ENCODE results near the gene PI4KA.

The PI4KA gene

GRCh38 chr22:20881869-20882815, 23.5 kb upstream of the PI4KA start:
- no peak for DNase-seq

- DNase-seq = no peak
These were observed 22.6 kb upstream of the PI4KA start for GRCh38 chr22:20881231-20881630.

GRCh38 chr22:20877715-20878114, 19.1 kb upstream of the PI4KA start:
- DNase-seq = no peak

- DNase-seq = no peak
These were observed 16.7 kb upstream of the PI4KA start for GRCh38 chr22:20875296-20875695.

- DNase-seq = no peak
These were observed 14.6 kb upstream of the PI4KA start for GRCh38 chr22:20873214-20873613.

DNA sequence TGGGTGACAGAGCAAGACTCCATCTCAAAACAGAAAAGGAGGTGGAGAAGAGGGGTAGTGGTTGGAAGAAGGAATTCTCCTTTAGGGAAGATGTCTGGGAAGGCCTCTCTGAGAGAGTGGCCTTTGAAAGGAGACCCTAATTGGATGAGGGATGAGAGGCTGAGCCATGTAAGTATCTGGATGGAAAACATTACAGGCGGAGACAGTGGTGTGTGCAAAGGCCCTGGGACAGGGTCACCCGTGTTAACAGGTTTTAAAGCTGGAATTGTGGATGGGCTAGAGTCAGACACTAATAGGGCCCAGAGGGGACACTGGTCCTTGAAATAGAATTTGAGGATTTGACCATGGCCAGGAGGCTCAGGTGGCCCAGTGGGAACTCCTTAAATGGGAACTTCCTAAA, 10.6 kb upstream of the PI4KA start:
- no peak for DNase-seq

DNA sequence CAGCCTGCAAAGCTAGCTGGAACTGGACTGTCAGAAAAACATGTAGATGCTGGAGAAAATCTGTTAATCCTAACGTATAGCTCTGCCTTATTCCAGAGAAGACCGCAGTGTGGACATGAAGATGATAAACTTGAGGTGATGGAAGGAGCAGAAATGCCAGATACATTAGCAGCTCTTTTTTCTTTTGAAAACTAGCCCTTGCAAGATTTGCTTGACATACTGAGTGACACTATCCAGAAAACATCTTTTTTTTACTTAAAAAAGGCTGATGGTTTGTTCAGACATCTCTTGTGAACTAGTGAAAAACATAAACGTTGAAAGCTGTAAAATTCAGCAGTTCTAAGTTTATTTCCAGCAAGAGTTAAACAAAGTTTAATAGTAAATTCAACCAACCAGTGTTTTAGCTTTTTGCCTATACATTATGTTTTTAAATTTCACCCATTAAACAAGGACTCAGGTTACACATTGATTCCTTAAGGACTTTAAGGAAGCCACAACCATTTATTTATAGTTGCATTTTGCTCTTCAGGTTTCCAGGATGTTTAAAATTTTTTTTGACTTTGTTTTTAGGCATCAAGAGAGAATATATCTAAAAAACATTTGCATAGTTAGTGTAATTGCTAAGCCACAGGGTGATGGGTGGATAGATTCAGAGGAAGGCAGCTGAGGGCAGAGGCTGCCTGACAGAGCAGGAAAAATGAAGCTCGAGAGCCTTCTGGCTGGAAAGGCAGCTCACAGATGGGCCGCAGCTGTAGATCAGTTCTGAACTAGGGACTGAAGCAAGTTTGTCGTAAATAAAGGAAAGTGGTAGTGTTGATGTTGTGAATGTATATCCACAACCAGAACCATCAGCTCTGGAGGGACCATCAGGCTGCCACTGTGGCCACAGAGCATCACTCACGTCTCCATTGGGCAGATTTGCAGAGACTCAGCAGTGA, 9.7 kb upstream of the PI4KA start:
- DNase-seq = no peak

- peak in 1 of 2 donors; percentile 33 for DNase-seq
These were observed 8.8 kb upstream of the PI4KA start for GRCh38 chr22:20867179-20868024.

- no peak for DNase-seq
These were observed 8.1 kb upstream of the PI4KA start for GRCh38 chr22:20866736-20867135.

- no peak for DNase-seq
These were observed 7.3 kb upstream of the PI4KA start for GRCh38 chr22:20865875-20866445.

- no peak for DNase-seq
These were observed 6.7 kb upstream of the PI4KA start for GRCh38 chr22:20865331-20865730.

DNA sequence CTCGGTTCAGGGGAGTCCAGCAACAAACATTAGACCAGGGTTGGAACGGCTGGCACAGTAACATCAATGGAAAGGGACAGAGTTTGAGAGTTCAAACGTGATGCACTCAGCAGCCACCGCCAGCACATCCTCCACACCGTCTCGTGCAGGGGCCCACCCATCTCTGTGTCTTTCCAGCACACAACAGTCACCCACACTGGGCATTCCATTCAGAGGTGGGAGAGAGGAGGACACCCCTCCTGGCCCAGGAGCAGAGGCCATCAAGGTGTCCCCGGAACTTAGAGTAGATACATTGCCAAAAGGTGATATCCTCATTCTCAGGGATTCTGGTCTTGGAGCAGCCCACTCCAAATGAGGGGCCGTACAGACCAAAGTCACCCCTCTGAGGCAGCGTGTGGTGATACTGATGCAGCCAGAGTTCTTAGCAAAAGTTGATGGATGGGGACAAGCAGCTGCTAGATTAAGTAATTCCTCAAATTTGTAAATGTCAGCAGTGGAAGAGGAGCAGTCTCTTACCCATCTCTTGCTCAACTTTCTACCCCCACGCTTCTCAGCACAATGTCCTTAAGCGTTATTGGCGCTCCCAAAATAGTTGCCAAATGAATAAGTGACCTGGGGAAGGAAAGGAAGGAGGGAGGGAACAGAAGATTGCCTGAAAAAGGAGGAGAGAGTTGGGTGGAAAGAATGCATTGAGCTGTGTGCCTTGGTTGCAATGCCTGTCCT, 5.7 kb upstream of the PI4KA start:
- no peak for DNase-seq

- no peak for DNase-seq
These were observed 4.8 kb upstream of the PI4KA start for GRCh38 chr22:20863366-20863765.

DNA sequence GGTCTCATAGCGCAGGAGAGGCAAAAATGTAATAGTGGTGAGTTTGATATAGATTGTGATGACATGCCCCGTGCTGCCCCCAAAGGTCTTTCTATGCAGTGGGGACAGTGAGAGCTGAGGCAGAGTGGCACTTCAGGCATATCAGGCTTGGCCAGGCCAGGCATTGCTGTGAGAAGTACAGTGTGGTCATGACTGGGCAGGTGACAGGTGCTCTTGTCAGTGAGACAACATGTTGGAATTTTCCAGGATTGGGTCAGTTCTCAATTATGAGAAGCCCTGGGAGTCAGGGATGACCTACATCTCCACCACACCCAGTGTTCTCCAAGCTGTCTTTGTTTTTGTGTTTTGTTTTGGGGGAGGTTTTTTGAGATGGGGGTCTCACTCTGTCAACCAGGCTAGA, 3.9 kb upstream of the PI4KA start:
- no peak for DNase-seq

DNA sequence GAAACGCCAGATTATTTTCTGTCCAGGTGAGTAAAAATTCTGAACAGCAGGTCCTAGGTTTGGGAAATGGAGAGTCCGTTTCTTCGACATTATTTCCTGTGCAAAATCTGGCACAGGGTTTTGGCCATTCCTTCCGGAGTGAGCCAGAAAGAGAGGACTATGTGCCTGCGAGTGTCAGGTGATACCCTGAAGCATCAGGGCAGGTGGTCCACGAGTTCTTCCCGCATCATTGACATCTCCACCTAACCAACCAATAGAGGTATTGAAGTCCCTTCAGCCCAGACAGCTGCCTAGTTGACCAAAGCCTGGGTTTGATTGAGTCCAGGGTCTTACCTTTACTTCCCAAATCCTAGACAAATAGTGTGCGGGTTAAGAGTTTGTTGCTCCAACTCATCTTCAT, 1.0 kb upstream of the PI4KA start:
- DNase-seq = no peak

GRCh38 chr22:20857838-20858614, 585 bp downstream of the PI4KA start:
- peak; percentile 73 to 85 for DNase-seq

GRCh38 chr22:20857247-20857643, 1.4 kb downstream of the PI4KA start:
- no peak for DNase-seq

DNA sequence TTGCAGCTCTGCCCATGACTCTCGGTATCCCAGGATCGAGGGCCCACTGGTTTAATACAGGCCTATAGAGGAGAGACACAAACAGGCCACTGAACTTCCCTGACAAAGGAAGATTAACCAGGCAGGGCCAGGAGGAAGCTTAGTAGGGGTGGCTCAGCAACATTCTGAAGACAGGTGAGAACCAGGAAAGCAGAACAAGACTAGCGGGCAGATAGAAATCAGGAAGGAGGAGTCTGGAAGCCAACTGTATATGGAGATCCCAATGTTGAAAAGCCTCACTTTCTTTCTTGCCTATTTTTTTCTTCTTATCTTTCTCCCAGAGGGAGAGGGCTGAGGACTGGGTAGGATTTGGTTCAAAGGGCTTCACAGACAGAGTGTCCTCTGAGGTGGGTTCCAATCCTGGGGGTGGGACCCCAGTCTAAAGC, 5.4 kb downstream of the PI4KA start:
- no peak for DNase-seq

DNA sequence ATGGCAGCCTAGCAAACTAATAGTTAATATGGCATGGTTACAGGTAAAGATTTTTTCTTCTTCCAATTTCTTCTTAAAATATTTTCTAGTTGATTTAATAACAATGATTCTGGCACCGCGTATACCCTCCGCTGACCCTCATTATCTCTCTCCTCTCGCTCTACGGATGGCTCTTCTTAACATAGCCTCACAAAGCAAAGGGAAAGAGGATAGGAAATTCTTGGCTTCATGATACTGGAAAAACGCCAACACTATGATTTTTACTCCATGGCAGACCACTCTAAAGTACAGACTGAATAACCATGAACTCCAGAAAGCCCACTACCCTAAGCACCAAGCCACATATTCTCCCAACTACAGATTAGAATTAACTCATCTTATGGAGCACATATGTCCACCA, 6.1 kb downstream of the PI4KA start:
- no peak for DNase-seq

DNA sequence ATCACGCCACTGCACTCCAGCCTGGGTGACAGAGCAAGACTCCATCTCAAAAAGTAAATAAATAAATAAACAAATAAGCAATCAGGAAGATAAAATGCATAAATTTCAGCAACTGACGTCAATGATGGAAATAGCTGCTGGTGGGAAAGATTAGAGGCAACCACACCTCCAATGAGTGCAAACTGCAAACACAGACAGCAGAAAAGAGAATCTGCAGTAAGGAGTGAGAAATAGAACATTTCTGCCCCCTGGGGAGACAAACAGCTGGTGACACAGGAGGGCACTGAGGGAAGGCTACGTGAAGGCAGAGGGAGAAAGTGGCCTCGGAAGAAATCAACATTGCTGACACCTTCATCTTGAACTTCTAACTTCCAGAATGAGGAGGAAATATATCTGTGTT, 6.5 kb downstream of the PI4KA start:
- no peak for DNase-seq

DNA sequence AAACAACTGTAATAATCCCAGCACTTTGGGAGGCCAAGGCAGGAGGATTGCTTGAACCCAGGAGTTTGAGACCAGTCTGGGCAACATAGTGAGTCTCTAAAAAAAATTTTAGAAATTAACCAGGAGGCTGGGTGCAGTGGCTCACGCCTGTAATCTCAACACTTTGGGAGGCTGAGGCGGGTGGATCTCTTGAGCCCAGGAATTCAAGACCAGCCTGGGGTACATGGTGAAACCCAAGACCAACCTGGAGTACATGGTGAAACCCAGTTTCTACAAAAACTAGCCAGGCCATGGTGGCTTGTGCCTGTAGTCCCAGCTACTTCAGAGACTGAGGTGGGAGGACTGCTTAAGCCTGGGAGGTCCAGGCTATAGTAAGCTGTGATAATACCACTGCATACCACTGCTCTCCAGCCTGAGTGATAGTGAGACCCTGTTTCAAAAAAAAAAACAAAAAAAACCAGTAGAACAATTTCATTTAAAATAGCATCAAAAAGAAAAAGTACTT, 11.2 kb downstream of the PI4KA start:
- DNase-seq = no peak

Measured in bone marrow (tissue), 2 donors.